ENCODE results near the gene ANKRD40CL. TPM values are rescaled to one million over a fixed set of nuclear protein-coding genes. Genes with fewer than 3 reads are reported as not detected.

Gene ANKRD40CL
- total RNA-seq, 1 experiment from 2014 or later: not detected

- WGBS (ENCODE audit: extremely low coverage, insufficient read length, low lambda C conversion rate): no CpG with 5 or more reads among the region's 3 CpGs
- Histone ChIP-seq H3K23ac (ENCODE audit: insufficient read length, low read depth, low read length) (no peak overlapping the region), H3K14ac (ENCODE audit: insufficient read depth, low read length) (no peak overlapping the region), H4K5ac (ENCODE audit: insufficient read length, low read depth, low read length) (no peak overlapping the region), H3K27ac (ENCODE audit: insufficient read length, low read depth, low read length) (no peak overlapping the region), H3K4me2 (ENCODE audit: insufficient read depth, insufficient read length, low read length) (no peak overlapping the region), H3T11ph (ENCODE audit: low read length) (no peak overlapping the region), H2BK12ac (ENCODE audit: insufficient read length, low read depth, low read length) (no peak overlapping the region), H3K18ac (ENCODE audit: insufficient read length, low read depth, low read length) (no peak overlapping the region), H3K23me2 (ENCODE audit: insufficient read length, low read depth, low read length, poor library complexity, severe bottlenecking) (no peaks in the 10 kb centered on the region), H4K20me1 (ENCODE audit: control insufficient read depth, insufficient read depth, insufficient read length) (no peaks in the 10 kb centered on the region), H3K27me3 (ENCODE audit: insufficient read depth, low read length) (no peaks in the 10 kb centered on the region), H3K79me2 (ENCODE audit: insufficient read depth, low read length) (no peaks in the 10 kb centered on the region), H2BK120ac (ENCODE audit: low read depth, low read length, poor library complexity, severe bottlenecking) (no peak overlapping the region), H4K91ac (ENCODE audit: insufficient read length, low read depth, low read length) (no peak overlapping the region), H3K4ac (ENCODE audit: low read depth, low read length) (no peak overlapping the region), H3K9ac (ENCODE audit: extremely low read depth, insufficient read length, low read length) (no peak overlapping the region), H3K56ac (ENCODE audit: insufficient read length, low read depth, low read length) (no peak overlapping the region), H2AK5ac (ENCODE audit: insufficient read length, low read length) (no peak overlapping the region), H4K8ac (replicated peaks; ENCODE audit: insufficient read length, low read depth, low read length) (no peak overlapping the region), H3K79me1 (ENCODE audit: insufficient read depth, low read depth, low read length, poor library complexity, severe bottlenecking) (no peaks in the 10 kb centered on the region), H3K9me3 (ENCODE audit: control insufficient read depth, low read depth, low read length) (no peaks in the 10 kb centered on the region), H3K4me1 (ENCODE audit: insufficient read depth, low read length) (no peaks in the 10 kb centered on the region), H2BK15ac (ENCODE audit: low read depth, low read length) (no peak overlapping the region), H2BK5ac (ENCODE audit: insufficient read length, low read length) (no peak overlapping the region), H2BK20ac (ENCODE audit: low read depth, low read length, poor library complexity, severe bottlenecking) (no peak overlapping the region), H2AFZ (ENCODE audit: low read length) (no peak overlapping the region)
- H3K9me3 Mint-ChIP-seq: no peaks in the 10 kb centered on the region
- TF ChIP-seq, protein P1, sequence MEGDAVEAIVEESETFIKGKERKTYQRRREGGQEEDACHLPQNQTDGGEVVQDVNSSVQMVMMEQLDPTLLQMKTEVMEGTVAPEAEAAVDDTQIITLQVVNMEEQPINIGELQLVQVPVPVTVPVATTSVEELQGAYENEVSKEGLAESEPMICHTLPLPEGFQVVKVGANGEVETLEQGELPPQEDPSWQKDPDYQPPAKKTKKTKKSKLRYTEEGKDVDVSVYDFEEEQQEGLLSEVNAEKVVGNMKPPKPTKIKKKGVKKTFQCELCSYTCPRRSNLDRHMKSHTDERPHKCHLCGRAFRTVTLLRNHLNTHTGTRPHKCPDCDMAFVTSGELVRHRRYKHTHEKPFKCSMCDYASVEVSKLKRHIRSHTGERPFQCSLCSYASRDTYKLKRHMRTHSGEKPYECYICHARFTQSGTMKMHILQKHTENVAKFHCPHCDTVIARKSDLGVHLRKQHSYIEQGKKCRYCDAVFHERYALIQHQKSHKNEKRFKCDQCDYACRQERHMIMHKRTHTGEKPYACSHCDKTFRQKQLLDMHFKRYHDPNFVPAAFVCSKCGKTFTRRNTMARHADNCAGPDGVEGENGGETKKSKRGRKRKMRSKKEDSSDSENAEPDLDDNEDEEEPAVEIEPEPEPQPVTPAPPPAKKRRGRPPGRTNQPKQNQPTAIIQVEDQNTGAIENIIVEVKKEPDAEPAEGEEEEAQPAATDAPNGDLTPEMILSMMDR (conservative IDR thresholded peaks at IDR 0.05): no peak
- no peaks in the 10 kb centered on the region for H3K36me3 Mint-ChIP-seq (ENCODE audit: insufficient read depth in 1 of 3, low read depth in 3 of 3)
- DNase-seq: no peak
- H3K4me3 Mint-ChIP-seq: no peak overlapping the region
- H3K27ac Mint-ChIP-seq: peak overlapping the region in 1 of 3 experiments; percentile 17; a peak in 1 of 7 replicates
- peaks cover 5% of the 10 kb centered on the region; the same call in 1 of the 2 replicates for H3K27me3 Mint-ChIP-seq (ENCODE audit: low read depth)
- H3K4me1 Mint-ChIP-seq: peaks cover 8% of the 10 kb centered on the region in 2 experiments
These were observed 48.1 kb upstream of the ANKRD40CL start for GRCh38 chr17:50815400-50815799.

Measured in H9 (cell line).